ENCODE data around the gene SLC23A2.
A peak's percentile ranks its signal among the peaks of the same experiment; 100 is the strongest.

Gene SLC23A2

DNA sequence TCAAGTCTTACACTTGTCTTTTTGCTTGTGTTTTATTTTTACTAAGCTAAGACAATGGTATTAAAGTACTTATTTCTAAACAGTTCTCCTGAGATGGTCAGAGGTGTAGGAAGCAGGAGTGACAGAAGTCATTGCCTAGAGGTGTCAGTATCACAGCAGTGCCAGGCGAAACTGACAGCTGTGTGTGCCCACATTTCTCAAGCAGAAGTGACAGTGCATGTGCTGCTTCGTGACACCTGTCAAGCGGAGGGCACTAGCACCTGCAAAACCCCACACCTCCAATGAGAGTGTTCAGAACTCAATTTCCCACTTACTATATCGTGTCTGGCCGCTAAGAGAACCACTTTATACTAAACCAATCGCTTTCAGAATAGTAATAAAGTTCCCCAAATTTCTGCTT is 82.8 kb downstream of the SLC23A2 start:
- no peak overlapping the region for H3K9ac ChIP-seq (ENCODE audit: insufficient read length)
- no peak for DNase-seq (ENCODE audit: low read depth, low spot score)
- no peak for TF ChIP-seq EZH2 (IDR thresholded peaks at IDR 0.05)
- no peak for TF ChIP-seq FOXP2 (optimal IDR thresholded peaks at IDR 0.05; ENCODE audit: control extremely low read depth, extremely low read length, insufficient read depth)
- no peak for TF ChIP-seq POLR2AphosphoS5 (IDR thresholded peaks at IDR 0.05; ENCODE audit: borderline replicate concordance, low read depth, low read length)
- H3K36me3 ChIP-seq (ENCODE audit: insufficient read depth, low read length): no peaks in the 10 kb centered on the region
- no peak overlapping the region for H3K27ac ChIP-seq
- no peak overlapping the region for H3K4me3 ChIP-seq
- H3K9me3 ChIP-seq (ENCODE audit: low read depth, low read length): no peaks in the 10 kb centered on the region

- TF ChIP-seq FOXP2 (optimal IDR thresholded peaks at IDR 0.05; ENCODE audit: control extremely low read depth, extremely low read length, insufficient read depth) (no peak), EZH2 (IDR thresholded peaks at IDR 0.05) (no peak)
- Histone ChIP-seq H3K9me3 (ENCODE audit: low read depth, low read length) (no peaks in the 10 kb centered on the region), H3K9ac (ENCODE audit: insufficient read length) (no peak overlapping the region), H3K27ac (no peak overlapping the region), H3K36me3 (ENCODE audit: insufficient read depth, low read length) (no peaks in the 10 kb centered on the region; the same call in 1 of the 2 replicates), H3K4me3 (no peak overlapping the region)
- no peak for DNase-seq (ENCODE audit: low read depth, low spot score)
These were observed 84.1 kb downstream of the SLC23A2 start for GRCh38 chr20:4916971-4917881.

DNA sequence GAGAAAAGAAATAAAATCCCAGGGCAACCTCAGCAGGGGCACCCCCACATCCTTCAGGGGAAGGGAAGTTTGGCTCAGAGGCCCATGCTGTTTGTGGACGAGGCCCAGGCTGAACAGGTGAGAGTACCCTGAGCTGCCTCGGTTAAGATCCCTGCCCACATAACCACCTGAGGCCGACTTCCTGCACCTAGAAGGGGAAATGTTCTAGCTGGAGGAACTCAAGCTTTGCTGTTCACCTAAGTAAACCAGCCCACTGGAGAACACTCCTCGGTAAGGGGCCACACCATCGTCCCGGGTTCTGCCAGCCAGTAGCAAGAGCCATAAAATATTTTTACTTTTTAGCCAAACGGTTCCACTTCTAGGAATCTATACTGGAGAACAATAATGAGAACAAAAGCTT is 88.2 kb downstream of the SLC23A2 start:
- Histone ChIP-seq H3K9me3 (ENCODE audit: low read depth, low read length) (no peaks in the 10 kb centered on the region), H3K9ac (ENCODE audit: insufficient read length) (no peak overlapping the region), H3K4me3 (no peak overlapping the region), H3K36me3 (ENCODE audit: insufficient read depth, low read length) (peaks cover 6% of the 10 kb centered on the region; the same call in 1 of the 2 replicates), H3K27ac (no peak overlapping the region)
- no peak for TF ChIP-seq EZH2 (IDR thresholded peaks at IDR 0.05)
- no peak for TF ChIP-seq POLR2AphosphoS5 (IDR thresholded peaks at IDR 0.05; ENCODE audit: borderline replicate concordance, low read depth, low read length)
- TF ChIP-seq FOXP2 (optimal IDR thresholded peaks at IDR 0.05; ENCODE audit: control extremely low read depth, extremely low read length, insufficient read depth): no peak
- DNase-seq (ENCODE audit: low read depth, low spot score): no peak

DNA sequence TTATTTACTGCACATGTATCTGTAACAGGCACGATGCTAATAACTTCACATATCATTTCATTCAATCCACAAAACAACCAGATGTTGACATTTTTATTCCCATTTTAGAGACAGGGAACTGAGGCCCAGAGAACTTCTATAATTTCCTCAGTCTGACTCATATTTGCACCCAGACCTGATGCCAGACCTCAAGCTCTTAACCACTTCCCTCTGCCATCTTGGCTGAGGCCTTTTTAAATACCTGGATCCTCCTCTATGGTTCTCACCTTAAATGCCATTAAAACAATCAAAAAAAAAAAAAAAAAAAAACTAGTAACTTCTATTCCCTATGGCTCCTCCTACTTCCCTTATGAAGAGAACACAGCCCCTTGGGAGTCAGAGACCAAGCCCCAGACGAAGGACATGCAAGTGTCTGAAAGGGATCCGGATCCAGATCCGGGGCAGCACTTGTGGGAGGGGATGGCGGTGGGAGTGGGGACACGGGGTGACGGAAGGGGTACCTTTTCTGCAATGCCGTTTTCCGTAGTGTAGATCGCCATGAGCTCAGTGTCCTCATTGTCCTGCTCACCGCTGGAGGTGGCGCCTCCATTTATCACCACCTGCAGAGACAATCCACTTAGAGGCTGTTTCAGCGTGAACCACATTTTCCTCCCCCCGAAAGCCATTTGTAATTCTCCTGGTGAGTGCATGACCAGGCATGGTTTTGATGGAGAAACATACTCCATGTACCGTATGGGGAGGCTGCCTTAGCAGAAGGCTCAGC is 88.7 kb downstream of the SLC23A2 start:
- TF ChIP-seq FOXP2 (optimal IDR thresholded peaks at IDR 0.05; ENCODE audit: control extremely low read depth, extremely low read length, insufficient read depth): no peak
- no peak for TF ChIP-seq EZH2 (IDR thresholded peaks at IDR 0.05)
- no peak for TF ChIP-seq POLR2AphosphoS5 (IDR thresholded peaks at IDR 0.05; ENCODE audit: borderline replicate concordance, low read depth, low read length)
- no peaks in the 10 kb centered on the region for H3K9me3 ChIP-seq (ENCODE audit: low read depth, low read length)
- H3K36me3 ChIP-seq (ENCODE audit: insufficient read depth, low read length): peaks cover 8% of the 10 kb centered on the region; the same call in 1 of the 2 replicates
- no peak for DNase-seq (ENCODE audit: low read depth, low spot score)
- no peak overlapping the region for H3K9ac ChIP-seq (ENCODE audit: insufficient read length)
- H3K4me3 ChIP-seq: no peak overlapping the region
- no peak overlapping the region for H3K27ac ChIP-seq

DNA sequence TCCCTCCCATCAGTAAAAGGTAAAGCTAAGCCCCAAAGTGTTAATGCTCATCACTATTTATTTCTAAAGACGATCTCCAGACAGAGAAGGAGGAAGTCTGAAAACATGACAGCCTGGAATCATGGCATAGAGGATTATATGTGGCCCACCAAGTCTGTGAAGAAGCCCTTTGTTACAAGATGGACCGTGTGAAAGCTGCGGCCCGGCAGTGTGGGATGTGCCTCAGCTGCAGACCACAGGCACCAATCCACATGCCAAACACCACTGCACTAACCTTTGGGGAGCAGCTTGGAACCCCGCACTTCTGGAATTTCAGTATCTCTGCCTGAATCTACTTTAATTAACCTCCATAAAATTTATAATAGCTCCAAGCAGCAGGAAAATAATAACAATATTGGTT is 90.4 kb downstream of the SLC23A2 start:
- Histone ChIP-seq H3K9ac (ENCODE audit: insufficient read length) (no peak overlapping the region), H3K27ac (no peak overlapping the region), H3K36me3 (ENCODE audit: insufficient read depth, low read length) (peaks cover 8% of the 10 kb centered on the region; the same call in 1 of the 2 replicates), H3K4me3 (no peak overlapping the region), H3K9me3 (ENCODE audit: low read depth, low read length) (no peaks in the 10 kb centered on the region)
- TF ChIP-seq FOXP2 (optimal IDR thresholded peaks at IDR 0.05; ENCODE audit: control extremely low read depth, extremely low read length, insufficient read depth) (no peak), EZH2 (IDR thresholded peaks at IDR 0.05) (no peak)
- no peak for DNase-seq (ENCODE audit: low read depth, low spot score)

- peak overlapping the region; percentile 21; the same call in 1 of the 2 replicates for H3K4me3 ChIP-seq
- H3K9me3 ChIP-seq (ENCODE audit: low read depth, low read length): no peaks in the 10 kb centered on the region
- H3K36me3 ChIP-seq (ENCODE audit: insufficient read depth, low read length): peaks cover 25% of the 10 kb centered on the region; the same call in 1 of the 2 replicates
- peak overlapping the region; percentile 78 for H3K27ac ChIP-seq
- no peak for TF ChIP-seq POLR2AphosphoS5 (IDR thresholded peaks at IDR 0.05; ENCODE audit: borderline replicate concordance, low read depth, low read length)
- TF ChIP-seq FOXP2 (optimal IDR thresholded peaks at IDR 0.05; ENCODE audit: control extremely low read depth, extremely low read length, insufficient read depth): no peak
- no peak for TF ChIP-seq EZH2 (IDR thresholded peaks at IDR 0.05)
- no peak overlapping the region for H3K9ac ChIP-seq (ENCODE audit: insufficient read length)
- DNase-seq (ENCODE audit: low read depth, low spot score): peak; percentile 79
These were observed 95.7 kb downstream of the SLC23A2 start for GRCh38 chr20:4905613-4906012.

DNA sequence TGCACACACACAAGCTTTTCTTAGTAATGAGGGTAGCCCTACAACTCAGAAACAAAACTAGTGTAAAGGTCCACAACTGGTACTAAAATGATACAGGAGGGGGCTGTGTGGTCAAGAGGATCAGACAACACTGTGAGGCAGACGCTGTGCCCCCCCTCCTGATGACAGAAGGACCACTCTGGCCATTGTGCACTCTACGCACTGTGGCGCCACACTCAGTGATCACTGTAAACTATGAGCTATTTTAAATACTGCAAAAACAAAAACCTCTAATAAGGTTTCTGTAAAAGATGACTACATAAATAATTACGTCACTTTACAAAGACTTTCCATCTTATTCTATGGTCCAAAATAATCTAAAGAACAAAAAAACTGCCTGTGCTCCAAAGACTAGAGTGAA is 96.1 kb downstream of the SLC23A2 start:
- DNase-seq (ENCODE audit: low read depth, low spot score): no peak
- Histone ChIP-seq H3K9me3 (ENCODE audit: low read depth, low read length) (no peaks in the 10 kb centered on the region), H3K4me3 (peak overlapping the region; percentile 21; the same call in 1 of the 2 replicates), H3K27ac (peak overlapping the region; percentile 78; the same call in 1 of the 2 replicates), H3K36me3 (ENCODE audit: insufficient read depth, low read length) (peaks cover 29% of the 10 kb centered on the region; the same call in 1 of the 2 replicates), H3K9ac (ENCODE audit: insufficient read length) (no peak overlapping the region)
- TF ChIP-seq EZH2 (IDR thresholded peaks at IDR 0.05) (no peak), POLR2AphosphoS5 (IDR thresholded peaks at IDR 0.05; ENCODE audit: borderline replicate concordance, low read depth, low read length) (no peak), FOXP2 (optimal IDR thresholded peaks at IDR 0.05; ENCODE audit: control extremely low read depth, extremely low read length, insufficient read depth) (no peak)

Measured in SK-N-MC (cell line).